T47D (cell line): ENCODE measurements around the gene UBE2QL1.

Experiments used
- DNase-seq, 2 experiments: peaks; one replicate each; pipeline versions ENCODE4 v3.0.0 to v3.0.0-alpha.2; 2011 to 2012; ENCODE audit warnings: low read depth in 1 of 2, low spot score in 1 of 2
- JUND ChIP-seq: IDR thresholded peaks from 2 replicates; pipeline ENCODE4 v1.6.1; 2012; ENCODE audit warnings: low read depth
- in situ Hi-C: cut with HindIII; loops from 2 replicates; pipeline ENCODE4 v1.10.0; 2016; ENCODE audit warnings: low sequenced_read_pairs, low pct_unique_long_range_greater_than_20kb

UBE2QL1 gene

DNA sequence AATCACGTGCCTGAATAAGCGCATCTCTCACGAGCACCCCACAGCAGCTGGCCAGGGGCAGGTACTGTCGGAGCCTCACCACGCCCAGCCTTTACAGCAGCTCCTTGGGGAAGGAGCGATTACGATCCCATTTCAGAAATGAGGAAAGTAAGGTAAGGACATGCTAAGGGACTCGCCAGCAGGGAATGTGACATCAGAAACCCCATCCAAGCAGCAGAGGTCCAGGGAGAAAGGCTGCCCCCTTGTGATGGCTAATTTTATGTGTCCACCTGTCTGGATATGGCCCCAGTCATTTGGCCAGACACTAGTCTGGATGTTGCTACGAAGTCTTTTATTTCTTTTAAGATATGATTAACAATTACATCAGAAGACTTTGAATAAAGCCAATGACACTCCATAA is 77.3 kb downstream of the UBE2QL1 start:
- in situ Hi-C loops, result no loop called here
- TF ChIP-seq JUND, result no peak
- peak; percentile 39 to 64 for DNase-seq

DNA sequence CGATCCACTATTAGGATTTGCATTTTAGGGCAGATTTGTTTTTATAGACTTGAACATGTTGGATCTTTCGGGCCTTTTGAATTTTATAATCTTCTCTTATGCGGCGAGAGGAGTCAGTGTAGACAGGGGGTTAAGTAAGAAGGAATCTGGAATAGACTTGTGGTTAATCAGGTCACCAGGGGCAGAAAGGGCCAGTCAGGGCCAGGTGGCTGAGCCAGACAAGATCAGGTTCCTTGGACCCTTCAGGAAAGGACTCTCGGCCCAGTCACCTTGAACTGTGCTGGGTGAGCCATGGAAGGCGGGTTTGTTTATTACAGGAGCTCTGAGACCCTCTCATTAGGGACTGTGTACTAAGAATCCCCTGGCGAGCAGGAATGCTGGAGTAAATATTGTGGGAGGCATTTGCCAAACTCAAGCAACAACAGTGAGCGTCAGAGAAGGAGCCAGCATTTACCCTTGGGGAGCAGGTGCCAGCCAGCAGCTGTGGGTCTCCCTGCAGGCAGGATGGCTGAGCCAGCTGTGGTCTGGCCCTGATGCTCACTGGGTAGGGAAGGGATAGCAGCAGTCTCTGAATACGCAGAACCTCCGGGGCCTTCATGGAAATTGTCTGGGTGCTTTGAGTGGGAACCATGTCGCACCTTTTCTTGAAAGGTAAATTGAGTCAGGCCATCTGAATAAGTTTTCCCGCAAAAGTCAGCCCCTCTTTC is 79.2 kb downstream of the UBE2QL1 start:
- no peak for TF ChIP-seq JUND
- DNase-seq, result no peak
- in situ Hi-C loops, result no loop called here

DNA sequence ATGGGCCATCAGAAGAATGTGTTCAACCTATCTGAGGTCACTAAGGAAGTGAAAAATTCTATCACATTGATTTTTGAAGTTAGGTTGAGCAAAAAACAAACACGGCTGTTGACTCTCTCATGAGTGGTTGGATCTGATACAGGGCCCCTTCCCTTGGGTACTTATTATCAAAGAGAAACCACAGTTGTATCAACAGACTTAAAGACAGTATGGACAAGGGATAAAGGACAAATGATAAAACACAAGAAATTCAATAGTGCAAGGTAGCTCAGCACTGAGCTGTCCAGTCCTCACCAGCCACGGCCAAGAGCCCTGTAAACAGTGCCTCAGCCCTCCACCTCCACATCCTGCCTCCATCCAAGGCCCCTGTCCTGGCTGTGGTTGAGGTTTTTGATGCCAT is 86.9 kb downstream of the UBE2QL1 start:
- TF ChIP-seq JUND, result no peak
- in situ Hi-C loops, result no loop called here
- DNase-seq, result no peak

DNA sequence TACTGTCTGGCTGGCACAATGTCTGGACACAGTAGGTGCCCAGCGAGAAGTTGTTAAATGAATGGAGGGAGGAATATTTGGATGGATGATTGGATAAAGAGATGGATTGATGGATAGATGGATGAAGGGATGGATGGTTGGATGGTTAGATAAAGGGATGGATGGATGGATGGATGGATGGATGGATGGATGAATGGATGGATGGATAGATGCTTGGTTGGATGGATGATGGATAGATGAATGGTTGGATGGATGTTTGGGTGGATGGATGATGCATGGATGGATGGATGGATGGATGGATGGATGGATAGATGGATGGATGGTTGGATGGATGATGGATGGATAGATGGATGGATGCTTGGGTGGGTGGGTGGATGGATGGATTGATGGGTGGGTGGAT is 90.4 kb downstream of the UBE2QL1 start:
- in situ Hi-C loops, result no loop called here
- no peak for DNase-seq
- no peak for TF ChIP-seq JUND

DNA sequence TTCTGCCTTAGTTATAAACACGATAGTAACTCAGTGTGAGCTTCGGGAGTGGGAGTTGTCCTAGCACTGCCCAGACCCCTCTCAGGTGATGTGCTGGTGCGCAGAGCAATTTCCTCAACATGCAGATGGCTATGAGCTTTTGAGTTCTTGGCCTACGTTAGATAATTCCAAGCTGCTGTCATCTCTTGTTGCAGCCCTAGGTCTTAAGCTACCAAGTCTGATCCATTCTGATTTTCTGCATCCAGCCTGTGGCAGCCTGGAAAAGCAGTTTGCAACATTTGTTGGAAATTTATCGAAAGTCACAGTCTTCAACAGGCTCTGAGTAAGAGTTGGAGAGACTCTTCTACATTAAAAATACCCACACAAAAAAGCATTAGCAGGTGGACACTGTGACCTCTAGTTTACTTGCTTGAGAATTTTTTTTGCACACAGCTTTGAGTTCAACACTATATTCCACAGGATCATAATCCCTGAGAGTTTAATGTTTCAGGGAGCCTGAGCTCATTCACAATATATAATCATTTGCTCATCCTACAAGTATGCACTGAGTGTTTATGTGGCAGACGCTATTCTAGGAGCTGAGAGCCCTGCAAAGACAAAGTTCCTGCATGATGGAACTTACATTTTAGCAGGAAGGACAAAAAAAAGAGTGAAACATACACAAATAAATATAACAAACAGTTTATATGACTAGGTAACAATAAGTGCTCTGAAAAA is 91.6 kb downstream of the UBE2QL1 start:
- in situ Hi-C loops, result no loop called here
- no peak for DNase-seq
- no peak for TF ChIP-seq JUND

DNA sequence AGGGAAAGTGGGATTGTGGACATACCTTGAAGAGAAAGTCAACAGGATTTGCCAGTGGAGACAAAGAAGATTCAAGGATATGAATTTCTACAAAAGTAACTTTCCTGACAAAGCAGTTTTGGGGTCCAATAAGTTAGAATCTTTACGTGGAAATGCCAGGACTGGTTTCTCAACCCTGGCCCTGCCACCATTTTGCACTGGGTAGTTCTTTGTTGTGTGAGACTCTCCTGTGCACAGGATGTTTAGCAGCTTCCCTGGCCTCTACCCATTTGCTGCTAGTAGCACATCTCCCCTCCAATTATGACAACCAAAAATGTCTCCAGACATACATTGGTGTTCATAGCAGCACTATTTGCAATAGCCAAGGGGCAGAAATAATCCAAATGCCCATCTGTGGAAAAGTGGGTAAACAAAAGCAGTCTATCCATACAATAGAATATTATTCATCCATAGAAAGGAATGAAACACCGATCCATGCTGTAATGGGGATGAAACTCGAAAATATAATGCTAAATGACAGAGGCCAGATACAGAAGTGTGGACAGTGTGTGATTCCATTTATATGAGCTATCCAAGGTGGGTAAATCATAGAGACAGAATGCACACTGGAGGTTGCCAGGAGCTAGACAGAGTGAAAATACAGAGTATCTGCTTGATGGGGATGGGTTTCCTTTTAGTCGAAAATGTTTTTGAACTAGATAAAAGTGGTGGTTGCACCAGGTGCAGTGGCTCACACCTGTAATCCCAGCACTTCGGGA is 92.8 kb downstream of the UBE2QL1 start:
- peak in 1 of 2 experiments; percentile 21 for DNase-seq
- TF ChIP-seq JUND, result no peak
- in situ Hi-C loops, result no loop called here

DNA sequence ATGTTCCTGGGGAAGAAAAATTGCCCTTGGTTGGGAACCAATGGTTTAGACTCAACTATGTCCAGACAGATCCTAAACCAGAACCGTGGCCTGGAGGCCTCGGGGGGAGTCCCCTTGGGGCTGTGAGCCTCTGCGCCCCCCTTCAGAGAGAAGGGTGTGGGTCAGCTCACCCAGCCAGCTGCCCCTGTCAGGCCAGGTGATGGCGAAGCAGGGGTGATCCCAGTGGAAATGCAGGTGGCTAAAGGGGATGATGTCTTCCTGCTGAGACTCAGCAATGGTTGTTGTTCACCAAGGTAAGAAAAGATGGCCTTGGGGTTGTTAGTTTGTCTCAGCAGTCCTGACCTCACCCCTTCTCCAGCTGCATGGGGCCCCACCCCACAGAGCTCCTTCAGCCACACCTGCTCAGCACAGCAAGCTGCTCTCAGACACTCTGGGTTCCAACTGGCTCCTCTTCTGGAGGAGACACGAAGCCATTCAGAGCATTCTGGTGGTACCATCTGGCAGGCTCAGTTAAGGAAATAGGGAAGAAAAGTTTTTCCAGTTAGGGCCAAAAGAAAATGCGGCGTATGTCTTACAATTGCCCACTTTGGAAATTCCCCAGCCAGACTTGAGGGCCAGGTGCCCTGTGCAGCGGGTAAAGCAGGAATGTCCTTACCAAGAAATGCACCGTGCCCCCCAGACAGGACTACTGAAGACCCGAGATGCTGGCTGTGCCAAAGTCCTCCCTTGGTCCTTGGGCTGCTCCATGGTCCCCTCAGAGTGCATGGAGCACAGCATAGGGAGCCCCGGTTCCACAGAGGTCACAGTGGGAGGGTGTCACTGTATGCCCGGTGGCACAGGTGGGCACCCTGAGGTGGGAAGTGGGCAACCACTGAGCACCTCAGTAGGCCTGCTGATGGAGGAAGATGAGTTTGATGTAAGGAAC is 94.0 kb downstream of the UBE2QL1 start:
- no peak for TF ChIP-seq JUND
- no peak for DNase-seq
- in situ Hi-C loops, result no loop called here

DNA sequence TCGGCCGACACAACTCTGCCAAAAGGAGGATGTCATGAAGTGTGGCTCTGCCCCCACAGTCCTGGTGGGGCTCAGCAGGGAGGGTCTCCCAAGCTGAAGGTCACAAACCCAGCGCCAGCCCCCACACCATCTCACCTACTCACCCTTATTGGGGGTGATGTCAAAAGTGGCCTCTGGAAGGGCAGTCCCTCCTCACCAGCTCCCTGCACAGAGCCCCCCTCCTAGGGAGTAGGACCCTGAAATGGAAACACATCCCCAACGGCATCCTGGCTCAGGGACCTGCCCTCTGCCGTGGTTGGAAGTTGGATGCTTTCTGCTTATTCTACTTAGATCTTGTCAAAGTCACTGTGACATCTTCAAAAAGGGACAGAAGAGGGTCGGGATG is 94.7 kb downstream of the UBE2QL1 start:
- no peak for TF ChIP-seq JUND
- in situ Hi-C loops, result no loop called here
- DNase-seq, result no peak

DNA sequence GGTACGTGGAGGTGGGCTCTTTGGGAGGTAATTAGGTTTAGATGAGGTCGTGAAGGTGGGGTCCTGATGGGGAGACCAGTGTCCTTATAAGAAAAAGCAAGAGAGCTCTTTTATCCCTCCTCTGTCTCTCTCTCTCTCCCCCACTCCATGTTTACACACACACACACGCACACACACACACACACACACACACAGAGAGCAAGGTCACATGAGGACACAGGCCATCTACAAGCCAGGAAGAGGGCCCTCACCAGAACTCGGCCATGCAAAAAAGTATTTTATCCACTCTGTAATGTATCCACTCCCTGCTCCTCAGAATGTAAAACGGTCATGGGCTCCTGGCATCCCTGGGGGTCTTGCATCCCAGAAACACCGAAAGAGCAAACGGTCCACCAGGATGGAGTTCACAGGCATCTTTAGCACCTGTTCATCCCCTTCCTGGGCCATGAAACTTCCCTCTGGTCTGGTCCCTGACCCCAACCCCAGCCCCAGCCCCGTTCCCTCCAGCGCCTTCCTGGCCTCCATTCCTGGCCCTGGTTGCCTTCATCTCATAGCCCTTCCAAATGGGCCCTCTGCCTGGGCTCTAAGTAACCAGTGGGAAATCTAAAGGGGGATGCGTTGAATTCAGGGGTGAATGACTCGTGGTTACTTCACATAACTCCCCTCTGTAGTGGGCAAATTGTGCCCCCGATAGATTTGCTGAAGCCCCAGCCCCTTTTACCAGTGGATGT is 95.3 kb downstream of the UBE2QL1 start:
- in situ Hi-C loops, result no loop called here
- DNase-seq, result no peak
- no peak for TF ChIP-seq JUND
